HEK293 (cell line): Measurements from ENCODE around the gene ZBED4.
A peak's percentile ranks its signal among the peaks of the same experiment; 100 is the strongest.

ENCODE experiments used
- CTCF ChIA-PET: fragments of 350-600 bp; formaldehyde crosslinking; extraction: SDS; loops from one replicate; lab custom pipeline; 2021; ENCODE audit warnings: antibody characterized with exemption; lab: Yijun Ruan, JAX
- POLR2A ChIA-PET: fragments of 300-600 bp; formaldehyde crosslinking; extraction: SDS; loops from one replicate; lab custom pipeline; 2020; ENCODE audit warnings: antibody characterized with exemption, inconsistent platforms; lab: Yijun Ruan, JAX
- H3K27ac ChIP-seq: fragments of 200-500 bp; sonication (Bioruptor generic); 2 replicates; pipeline ENCODE4 v1.5.1; 2014; ENCODE audit warnings: low read depth, low read length, control low read depth, inconsistent platforms; ENCODE audit errors: extremely low read depth
- H3K36me3 ChIP-seq, 2 experiments: fragments of 200-500 bp in 1 of 2; sonication (Bioruptor generic) in 1 of 2; 1 replicate in 1 of 2; 2 replicates in 1 of 2; pipeline ENCODE4 v1.5.1; 2014 to 2017; ENCODE audit warnings: inconsistent platforms in 2 of 2, low read length in 2 of 2; ENCODE audit not compliant: control insufficient read depth in 2 of 2, insufficient read depth in 1 of 2
- H3K4me1 ChIP-seq: fragments of 200-500 bp; sonication (Bioruptor generic); 2 replicates; pipeline ENCODE4 v1.5.1; 2014; ENCODE audit warnings: mild to moderate bottlenecking, low read length, inconsistent platforms; ENCODE audit not compliant: control insufficient read depth, insufficient read depth
- H3K4me3 ChIP-seq: 2 replicates; pipeline ENCODE4 v1.5.1; 2011; ENCODE audit warnings: low read depth, mild to moderate bottlenecking, control low read depth, low read length, moderate library complexity
- H3K9me3 ChIP-seq: fragments of 200-500 bp; sonication (Bioruptor generic); 2 replicates; pipeline ENCODE4 v1.5.1; 2014; ENCODE audit warnings: low read depth, low read length, inconsistent platforms; ENCODE audit not compliant: control insufficient read depth, insufficient read depth
- EGR2 ChIP-seq: fragments of 450-650 bp; formaldehyde crosslinking; IDR thresholded peaks from 2 replicates; pipeline ENCODE4 v1.5.1; 2016; ENCODE audit warnings: low read depth, missing biosample characterization, missing genetic modification characterization
- MYNN ChIP-seq: fragments of 450-650 bp; formaldehyde crosslinking; IDR thresholded peaks from 2 replicates; pipeline ENCODE4 v1.5.1; 2016; ENCODE audit warnings: missing biosample characterization, missing genetic modification characterization, borderline replicate concordance
- PATZ1 ChIP-seq: fragments of 450-650 bp; formaldehyde crosslinking; IDR thresholded peaks from 2 replicates; pipeline ENCODE4 v1.5.1; 2016; ENCODE audit warnings: missing biosample characterization, missing genetic modification characterization
- PRDM1 ChIP-seq: fragments of 450-650 bp; formaldehyde crosslinking; IDR thresholded peaks from 2 replicates; pipeline ENCODE4; 2016; ENCODE audit warnings: missing biosample characterization, missing genetic modification characterization
- PRDM2 ChIP-seq: fragments of 450-650 bp; formaldehyde crosslinking; IDR thresholded peaks from 2 replicates; pipeline ENCODE4 v1.5.1; 2016; ENCODE audit warnings: missing biosample characterization, missing genetic modification characterization, borderline replicate concordance
- YY2 ChIP-seq: fragments of 450-650 bp; formaldehyde crosslinking; IDR thresholded peaks from 2 replicates; pipeline ENCODE4 v1.5.1; 2016; ENCODE audit warnings: missing biosample characterization, missing genetic modification characterization
- ZBTB49 ChIP-seq: fragments of 450-650 bp; formaldehyde crosslinking; IDR thresholded peaks from 2 replicates; pipeline ENCODE4 v1.5.1; 2016; ENCODE audit warnings: missing biosample characterization, missing genetic modification characterization, low read depth
- ZBTB7A ChIP-seq: fragments of 450-650 bp; formaldehyde crosslinking; IDR thresholded peaks from 2 replicates; pipeline ENCODE4 v1.5.1; 2016; ENCODE audit warnings: low read depth, missing biosample characterization, missing genetic modification characterization
- ZNF121 ChIP-seq: fragments of 450-650 bp; formaldehyde crosslinking; IDR thresholded peaks from 2 replicates; pipeline ENCODE4 v1.5.1; 2016; ENCODE audit warnings: missing biosample characterization, missing genetic modification characterization
- ZNF155 ChIP-seq: fragments of 450-650 bp; formaldehyde crosslinking; IDR thresholded peaks from 2 replicates; pipeline ENCODE4 v1.5.1; 2016; ENCODE audit warnings: missing biosample characterization, missing genetic modification characterization
- ZNF202 ChIP-seq: fragments of 450-650 bp; formaldehyde crosslinking; IDR thresholded peaks from 2 replicates; pipeline ENCODE4 v1.5.1; 2016; ENCODE audit warnings: missing biosample characterization, missing genetic modification characterization, borderline replicate concordance
- ZNF239 ChIP-seq: fragments of 450-650 bp; formaldehyde crosslinking; IDR thresholded peaks from 2 replicates; pipeline ENCODE4 v1.5.1; 2016; ENCODE audit warnings: missing biosample characterization, missing genetic modification characterization
- ZNF248 ChIP-seq: fragments of 450-650 bp; formaldehyde crosslinking; IDR thresholded peaks from 2 replicates; pipeline ENCODE4 v1.5.1; 2017; ENCODE audit warnings: missing biosample characterization, missing genetic modification characterization
- ZNF311 ChIP-seq: fragments of 450-650 bp; formaldehyde crosslinking; IDR thresholded peaks from 2 replicates; pipeline ENCODE4 v1.5.1; 2017; ENCODE audit warnings: missing biosample characterization, missing genetic modification characterization, borderline replicate concordance
- ZNF398 ChIP-seq: fragments of 450-650 bp; formaldehyde crosslinking; IDR thresholded peaks from 2 replicates; pipeline ENCODE4 v1.5.1; 2017; ENCODE audit warnings: missing biosample characterization, missing genetic modification characterization
- ZNF433 ChIP-seq: fragments of 450-650 bp; formaldehyde crosslinking; IDR thresholded peaks from 2 replicates; pipeline ENCODE4 v1.5.1; 2016; ENCODE audit warnings: missing biosample characterization, missing genetic modification characterization, low read depth
- ZNF521 ChIP-seq: fragments of 450-650 bp; formaldehyde crosslinking; IDR thresholded peaks from 2 replicates; pipeline ENCODE4 v1.5.1; 2017; ENCODE audit warnings: missing biosample characterization, mild to moderate bottlenecking, missing genetic modification characterization
- ZNF529 ChIP-seq: fragments of 450-650 bp; formaldehyde crosslinking; IDR thresholded peaks from 2 replicates; pipeline ENCODE4 v1.5.1; 2017; ENCODE audit warnings: missing genetic modification characterization, missing biosample characterization; ENCODE audit not compliant: insufficient replicate concordance
- ZNF621 ChIP-seq: fragments of 450-650 bp; formaldehyde crosslinking; IDR thresholded peaks from 2 replicates; pipeline ENCODE4 v1.5.1; 2017; ENCODE audit warnings: missing biosample characterization, missing genetic modification characterization
- ZNF645 ChIP-seq: fragments of 450-650 bp; formaldehyde crosslinking; IDR thresholded peaks from 2 replicates; pipeline ENCODE4; 2016; ENCODE audit warnings: missing biosample characterization, missing genetic modification characterization
- ZNF776 ChIP-seq: fragments of 450-650 bp; formaldehyde crosslinking; IDR thresholded peaks from 2 replicates; pipeline ENCODE4 v1.5.0; 2017; ENCODE audit warnings: missing biosample characterization, missing genetic modification characterization, borderline replicate concordance
- ZSCAN23 ChIP-seq: fragments of 450-650 bp; formaldehyde crosslinking; IDR thresholded peaks from 2 replicates; pipeline ENCODE4 v1.5.1; 2016; ENCODE audit warnings: missing biosample characterization, missing genetic modification characterization
- ZSCAN30 ChIP-seq: fragments of 450-650 bp; IDR thresholded peaks from 2 replicates; pipeline ENCODE4 v1.5.1; 2018; ENCODE audit warnings: missing biosample characterization, mild to moderate bottlenecking, missing genetic modification characterization, moderate library complexity

Gene ZBED4

GRCh38 chr22:49917974-49918910 is 64.6 kb downstream of the ZBED4 start, which contains the start of the genes ALG12 and CRELD2:
ALG12 (minus strand) TSS chr22:49918438; CDS start chr22:49913765, 4,673 bp downstream.
CRELD2 (plus strand) TSS chr22:49918634; CDS start chr22:49918770, 136 bp downstream.
- H3K4me1 ChIP-seq, result no peaks in the 10 kb centered on the region
- peak within 1 kb of the TSS; percentile 79 for H3K4me3 ChIP-seq
- ChIA-PET CTCF (interaction anchor here (0.7 to 1.6 kb wide), 2 partner anchors 36 to 112 kb away, joined by 3 to 6 read pairs; no protein-coding TSS in a partner anchor), POLR2A (interaction anchor here (0.6 to 1.4 kb wide), 4 partner anchors 15 to 92 kb away, joined by 3 to 6 read pairs (median 4); no protein-coding TSS in a partner anchor)
- peaks cover 9 to 42% of the 10 kb centered on the region in 2 experiments; a peak in 2 of 3 replicates for H3K36me3 ChIP-seq
- no peaks in the 10 kb centered on the region for H3K9me3 ChIP-seq
- peak within 1 kb of the TSS; percentile 87 for H3K27ac ChIP-seq
- no peak for TF ChIP-seq MYNN
- no peak for TF ChIP-seq ZNF621
- no peak for TF ChIP-seq ZSCAN23 (tag by site-specific recombination)
- no peak for TF ChIP-seq ZNF521 (tag by site-specific recombination)
- TF ChIP-seq ZNF121, result no peak
- no peak for TF ChIP-seq ZNF433
- no peak for TF ChIP-seq ZNF155
- peak; percentile 96 for TF ChIP-seq ZBTB7A
- TF ChIP-seq PRDM2 (tag by site-specific recombination), result no peak
- TF ChIP-seq ZNF398, result no peak
- TF ChIP-seq ZBTB49, result no peak
- TF ChIP-seq ZNF202 (tag by site-specific recombination), result no peak
- 0 out of 2 replicates have a peak, but pooled peaks have one; percentile 6 for TF ChIP-seq EGR2
- TF ChIP-seq PRDM1 (tag by site-specific recombination), result no peak
- peak; percentile 47; the same call in 1 of the 2 replicates for TF ChIP-seq PATZ1 (tag by site-specific recombination)
- no peak for TF ChIP-seq ZNF248 (tag by site-specific recombination)
- TF ChIP-seq ZNF529, result no peak
- no peak for TF ChIP-seq ZNF311 (tag by site-specific recombination)
- no peak for TF ChIP-seq ZNF776 (tag by site-specific recombination)
- TF ChIP-seq ZNF645 (tag by site-specific recombination), result no peak
- peak; percentile 69 for TF ChIP-seq ZSCAN30
- TF ChIP-seq ZNF239 (tag by site-specific recombination), result no peak
- TF ChIP-seq YY2 (tag by site-specific recombination), result peak; percentile 68
